Stimulated activated CD8-positive, alpha-beta memory T cell treated with anti-CD3 and anti-CD28 coated beads, Interleukin-4, amount 100 ng/mL, for 48 hours (primary cell): Measurements from ENCODE around the gene RBM26.

Experiments used
- DNase-seq: peaks from one replicate; pipeline ENCODE4 v3.0.0-alpha.2; 2020

Gene RBM26

DNA sequence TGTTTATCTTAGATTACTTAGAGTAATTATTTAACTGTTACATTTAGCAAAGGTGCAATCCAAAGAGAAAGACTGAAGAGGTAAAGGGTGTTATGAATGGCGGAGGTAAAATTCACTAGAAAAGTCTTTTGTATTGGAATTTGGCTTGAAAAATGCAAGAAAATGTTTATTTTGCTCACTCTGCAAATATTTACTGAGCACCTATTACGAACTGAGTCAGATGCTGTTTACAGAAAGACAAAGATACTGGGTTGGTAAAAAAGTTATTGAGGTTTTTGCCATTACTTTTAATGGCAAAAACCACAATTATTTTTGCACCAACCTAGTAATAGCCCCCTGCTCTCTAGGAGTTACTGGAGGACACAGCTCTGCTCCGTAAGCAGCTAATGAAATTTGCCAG, 135.2 kb downstream of the RBM26 start:
- DNase-seq: no peak
